ENCODE data around the gene TEX53. TPM values are rescaled to one million over a fixed set of nuclear protein-coding genes. Genes with fewer than 3 reads are reported as not detected.

The TEX53 gene
- total and polyA plus RNA-seq, 2 of the 8 experiments (the other 6 are each of a cell fraction or from before 2014, with no cell fraction given) = not detected

GRCh38 chr9:114689813-114690212 is 32.2 kb upstream of the TEX53 start:
- no peak for FAIRE-seq
- no peak overlapping the region for H3K14ac ChIP-seq (ENCODE audit: insufficient read length)
- ChIA-PET POLR2A (ENCODE audit: partially characterized antibody) (no interaction called here), CTCF (ENCODE audit: partially characterized antibody) (interaction anchor here (0.7 to 8.6 kb wide), 6 partner anchors 8 to 1457 kb away, joined by 3 to 71 read pairs (median 4); partner anchors contain the start of gene TEX48)
- 0 out of 7 replicates have a peak, but pooled peaks cover 0 to 1% (median 0%) of the 10 kb centered on the region in 4 experiments for H3K27me3 ChIP-seq (replicated peaks in 1 of 4; ENCODE audit: control insufficient read depth in 3 of 4, extremely low read depth in 1 of 4, insufficient read depth in 3 of 4, low read length in 3 of 4)
- WGBS, 2 experiments (ENCODE audit: extremely low coverage in 1 of 2, insufficient coverage in 1 of 2, insufficient read length in 1 of 2, insufficient replicate concordance in 2 of 2, low coverage in 1 of 2, low lambda C conversion rate in 2 of 2, missing lambda C conversion rate in 1 of 2) = 71% methylated on average over 3 of the region's 7 CpGs; no CpG with 5 or more reads in 1 of the 2 experiments
- no peaks in the 10 kb centered on the region for H3K36me3 ChIP-seq (ENCODE audit: control insufficient read depth in 2 of 4, insufficient read depth in 4 of 4, low read length in 3 of 4)
- no peak overlapping the region for H3K56ac ChIP-seq (replicated peaks; ENCODE audit: insufficient read length, low read depth, low read length)
- no peaks in the 10 kb centered on the region for H3K79me2 ChIP-seq (ENCODE audit: control insufficient read depth in 1 of 2, insufficient read depth in 2 of 2, low read length in 2 of 2)
- no peak for DNase-seq (ENCODE audit: low read depth in 1 of 2, low spot score in 2 of 2)
- H4K5ac ChIP-seq (ENCODE audit: insufficient read length, low read depth, low read length) = no peak overlapping the region
- no peak overlapping the region for H2BK120ac ChIP-seq (replicated peaks; ENCODE audit: low read depth, low read length)
- no peak overlapping the region for H3K4me3 ChIP-seq (ENCODE audit: extremely low read depth in 1 of 4, insufficient read depth in 2 of 4, low read depth in 3 of 4, low read length in 4 of 4)
- H2BK5ac ChIP-seq (ENCODE audit: low read depth, low read length) = no peak overlapping the region
- no peak overlapping the region for H2AFZ ChIP-seq (ENCODE audit: low read length)
- no peak overlapping the region for H3K4ac ChIP-seq (replicated peaks; ENCODE audit: insufficient read length, low read depth, low read length)
- H4K91ac ChIP-seq (replicated peaks; ENCODE audit: insufficient read length, low read length) = no peak overlapping the region
- H4K20me1 ChIP-seq (replicated peaks in 1 of 2; ENCODE audit: control insufficient read depth in 1 of 2, insufficient read depth in 2 of 2, low read length in 2 of 2) = peaks cover 0 to 3% of the 10 kb centered on the region in 2 experiments
- no peak overlapping the region for H3K27ac ChIP-seq (ENCODE audit: low read depth, low read length)
- H3K79me1 ChIP-seq (ENCODE audit: low read depth, low read length) = no peaks in the 10 kb centered on the region
- no peak overlapping the region for H2AK5ac ChIP-seq (ENCODE audit: low read depth, low read length)
- no peak overlapping the region for H2BK15ac ChIP-seq (ENCODE audit: low read length)
- no peak overlapping the region for H2BK12ac ChIP-seq (ENCODE audit: low read depth, low read length)
- H3K18ac ChIP-seq (ENCODE audit: extremely low read depth, low read length) = no peak overlapping the region
- no peaks in the 10 kb centered on the region for H3K9me3 ChIP-seq (ENCODE audit: insufficient read depth in 2 of 2, low read depth in 1 of 2, low read length in 1 of 2)
- no peak overlapping the region for H2BK20ac ChIP-seq (ENCODE audit: low read length)
- no peaks in the 10 kb centered on the region for H3K4me1 ChIP-seq (replicated peaks in 1 of 4; ENCODE audit: control insufficient read depth in 3 of 4, insufficient read depth in 4 of 4, low read length in 3 of 4)
- H3K23me2 ChIP-seq (ENCODE audit: low read depth, low read length) = no peaks in the 10 kb centered on the region
- H4K8ac ChIP-seq (ENCODE audit: extremely low read depth, insufficient read depth, low read length) = no peak overlapping the region
- H3K9ac ChIP-seq (replicated peaks in 1 of 4; ENCODE audit: extremely low read depth in 1 of 4, low read depth in 3 of 4, low read length in 3 of 4) = no peak overlapping the region
- TF ChIP-seq EZH2 (IDR thresholded peaks at IDR 0.05; ENCODE audit: low read depth, low read length, severe bottlenecking) = no peak
- TF ChIP-seq, protein P1, sequence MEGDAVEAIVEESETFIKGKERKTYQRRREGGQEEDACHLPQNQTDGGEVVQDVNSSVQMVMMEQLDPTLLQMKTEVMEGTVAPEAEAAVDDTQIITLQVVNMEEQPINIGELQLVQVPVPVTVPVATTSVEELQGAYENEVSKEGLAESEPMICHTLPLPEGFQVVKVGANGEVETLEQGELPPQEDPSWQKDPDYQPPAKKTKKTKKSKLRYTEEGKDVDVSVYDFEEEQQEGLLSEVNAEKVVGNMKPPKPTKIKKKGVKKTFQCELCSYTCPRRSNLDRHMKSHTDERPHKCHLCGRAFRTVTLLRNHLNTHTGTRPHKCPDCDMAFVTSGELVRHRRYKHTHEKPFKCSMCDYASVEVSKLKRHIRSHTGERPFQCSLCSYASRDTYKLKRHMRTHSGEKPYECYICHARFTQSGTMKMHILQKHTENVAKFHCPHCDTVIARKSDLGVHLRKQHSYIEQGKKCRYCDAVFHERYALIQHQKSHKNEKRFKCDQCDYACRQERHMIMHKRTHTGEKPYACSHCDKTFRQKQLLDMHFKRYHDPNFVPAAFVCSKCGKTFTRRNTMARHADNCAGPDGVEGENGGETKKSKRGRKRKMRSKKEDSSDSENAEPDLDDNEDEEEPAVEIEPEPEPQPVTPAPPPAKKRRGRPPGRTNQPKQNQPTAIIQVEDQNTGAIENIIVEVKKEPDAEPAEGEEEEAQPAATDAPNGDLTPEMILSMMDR (IDR thresholded peaks at IDR 0.05; ENCODE audit: control extremely low read depth in 1 of 3, insufficient read depth in 1 of 3, low read depth in 1 of 3, low read length in 3 of 3) = no peak
- TF ChIP-seq ATF2 (IDR thresholded peaks at IDR 0.05; ENCODE audit: low read length) = no peak
- TF ChIP-seq TCF12 (IDR thresholded peaks at IDR 0.05; ENCODE audit: low read depth, low read length) = no peak
- TF ChIP-seq POLR2AphosphoS5 (IDR thresholded peaks at IDR 0.05; ENCODE audit: low read depth, low read length) = no peak
- no peak for TF ChIP-seq RAD21 (IDR thresholded peaks at IDR 0.05 in 1 of 2, conservative IDR thresholded peaks at IDR 0.05 in 1 of 2; ENCODE audit: low read depth in 2 of 2, low read length in 2 of 2)
- H3K23ac ChIP-seq (ENCODE audit: insufficient read length) = no peak overlapping the region
- 0 out of 4 replicates have a peak overlapping the region, but pooled peaks of 1 of the 2 experiments have one; percentile 9 for H3K4me2 ChIP-seq (ENCODE audit: insufficient read depth in 1 of 2, low read depth in 2 of 2, low read length in 2 of 2)

All from H1 (cell line).